Lower lobe of right lung (tissue), 2 donors: ENCODE measurements around the gene TSPAN9. TPM values are rescaled to one million over a fixed set of nuclear protein-coding genes. Genes with fewer than 3 reads are reported as not detected.

ENCODE experiments used
- ATAC-seq, 2 donors: fragments of 200-7000 bp; cut with Tn5 transposase; one replicate each; pipeline ENCODE4 v1.9.1; 2020 to 2022; ENCODE audit warnings: mild to moderate bottlenecking in 2 of 2, moderate library complexity in 2 of 2
- DNase-seq: peaks from one replicate; pipeline ENCODE4 v3.0.0-alpha.2; 2020
- H3K27ac ChIP-seq: fragments of 200-600 bp; one replicate; pipeline ENCODE4 v1.8.0; 2022
- H3K27me3 ChIP-seq: fragments of 200-600 bp; one replicate; pipeline ENCODE4 v1.8.0; 2022; ENCODE audit warnings: low read depth
- H3K36me3 ChIP-seq: fragments of 200-600 bp; one replicate; pipeline ENCODE4 v1.8.0; 2022; ENCODE audit warnings: mild to moderate bottlenecking
- H3K4me1 ChIP-seq: fragments of 200-600 bp; one replicate; pipeline ENCODE4 v1.8.0; 2022
- H3K4me3 ChIP-seq: fragments of 200-600 bp; one replicate; pipeline ENCODE4 v1.8.0; 2022; ENCODE audit warnings: mild to moderate bottlenecking
- H3K9me3 ChIP-seq: fragments of 200-600 bp; one replicate; pipeline ENCODE4 v1.8.0; 2022
- CTCF ChIP-seq: fragments of 200-600 bp; IDR thresholded peaks from one replicate; pipeline ENCODE4 v1.8.0; 2022; ENCODE audit warnings: antibody characterized with exemption, mild to moderate bottlenecking
- intact Hi-C: fragments of 100-400 bp; cut with DNase I; formaldehyde crosslinking; loops from one replicate; pipeline ENCODE4 v1.11.0; 2022
- total RNA-seq: library from RNA; stranded (reverse); fragmentation: NEBNext Ultra II Directional; extraction: Animal tissue kit (Norgen Biotek cat#: 25700); gene quantifications from one replicate; pipeline ENCODE4 v1.2.1, GENCODE V29; 2021
- donor health status: DM: no; HTN: yes; CAD: no; lungs with severe emphysema.

The TSPAN9 gene
- total RNA-seq, 1 donor from 2014 or later = 61.1 TPM

GRCh38 chr12:3295646-3296408 is 218.6 kb downstream of the TSPAN9 start:
- ATAC-seq = no peak
- intact Hi-C loops = no loop called here

GRCh38 chr12:3296409-3296701 is 219.2 kb downstream of the TSPAN9 start:
- Histone ChIP-seq H3K9me3 (no peaks in the 10 kb centered on the region), H3K27me3 (no peaks in the 10 kb centered on the region), H3K27ac (no peak overlapping the region), H3K36me3 (no peaks in the 10 kb centered on the region), H3K4me3 (no peak overlapping the region), H3K4me1 (peaks cover 20% of the 10 kb centered on the region)
- DNase-seq (no peak), ATAC-seq (no peak)
- no peak for TF ChIP-seq CTCF
- intact Hi-C loops = no loop called here

More at GRCh38 chr12:3295646-3296408, 218.6 kb downstream of the TSPAN9 start:
- H3K36me3 ChIP-seq = no peaks in the 10 kb centered on the region
- no peak overlapping the region for H3K27ac ChIP-seq
- no peaks in the 10 kb centered on the region for H3K9me3 ChIP-seq
- no peak for TF ChIP-seq CTCF
- peaks cover 20% of the 10 kb centered on the region for H3K4me1 ChIP-seq
- no peaks in the 10 kb centered on the region for H3K27me3 ChIP-seq
- no peak for DNase-seq
- H3K4me3 ChIP-seq = no peak overlapping the region

GRCh38 chr12:3298603-3299002 is 221.4 kb downstream of the TSPAN9 start:
- peaks cover 20% of the 10 kb centered on the region for H3K4me1 ChIP-seq
- no peak for TF ChIP-seq CTCF
- H3K36me3 ChIP-seq = no peaks in the 10 kb centered on the region
- H3K4me3 ChIP-seq = no peak overlapping the region
- intact Hi-C loops = no loop called here
- H3K27ac ChIP-seq = no peak overlapping the region
- H3K27me3 ChIP-seq = no peaks in the 10 kb centered on the region
- DNase-seq (no peak), ATAC-seq (no peak)
- no peaks in the 10 kb centered on the region for H3K9me3 ChIP-seq

- intact Hi-C loops = loop anchor here (10.0 kb wide), 1 partner anchor 505 kb away; no protein-coding TSS in a partner anchor
- DNase-seq = peak; percentile 90
Measured at GRCh38 chr12:3299929-3300832, 223.0 kb downstream of the TSPAN9 start.

More at GRCh38 chr12:3299929-3300832, 223.0 kb downstream of the TSPAN9 start:
- ATAC-seq = peak; percentile 85 to 87
- Histone ChIP-seq H3K27ac (no peak overlapping the region), H3K4me3 (peak overlapping the region; percentile 37), H3K9me3 (no peaks in the 10 kb centered on the region), H3K4me1 (peaks cover 20% of the 10 kb centered on the region), H3K36me3 (no peaks in the 10 kb centered on the region), H3K27me3 (peaks cover 15% of the 10 kb centered on the region)
- TF ChIP-seq CTCF = peak; percentile 94
